Smooth muscle cell (in vitro differentiated cells): ENCODE measurements around the gene GAMT. TPM values are rescaled to one million over a fixed set of nuclear protein-coding genes. Genes with fewer than 3 reads are reported as not detected.

Source experiments
- DNase-seq: peaks from one replicate; lab custom pipeline; 2025; ENCODE audit not compliant: unreplicated experiment; lab: John Stamatoyannopoulos, UW
- H2AFZ ChIP-seq: fragments of 200-600 bp; sonication (generic); 2 replicates; pipeline ENCODE4 v1.6.0; 2016; ENCODE audit warnings: antibody characterized with exemption, low read depth, mild to moderate bottlenecking
- H3F3A ChIP-seq: fragments of 200-600 bp; sonication (generic); 2 replicates; pipeline ENCODE4 v1.6.0; 2017; ENCODE audit warnings: antibody characterized with exemption, low read depth
- H3K27ac ChIP-seq: fragments of 200-600 bp; sonication (generic); 2 replicates; pipeline ENCODE4 v1.5.1; 2016; ENCODE audit warnings: low read depth, mild to moderate bottlenecking
- H3K27me3 ChIP-seq: fragments of 200-600 bp; sonication (generic); 2 replicates; pipeline ENCODE4 v1.6.1; 2016; ENCODE audit warnings: low read depth, mild to moderate bottlenecking
- H3K36me3 ChIP-seq: fragments of 200-600 bp; sonication (generic); 2 replicates; pipeline ENCODE4 v1.5.1; 2016; ENCODE audit warnings: low read depth
- H3K4me1 ChIP-seq: fragments of 200-600 bp; sonication (generic); 2 replicates; pipeline ENCODE4 v1.5.1; 2016; ENCODE audit warnings: low read depth
- H3K4me2 ChIP-seq: fragments of 200-600 bp; sonication (generic); 2 replicates; pipeline ENCODE4 v1.6.0; 2016; ENCODE audit warnings: mild to moderate bottlenecking
- H3K4me3 ChIP-seq: fragments of 200-600 bp; sonication (generic); 2 replicates; pipeline ENCODE4 v1.5.1; 2016; ENCODE audit warnings: mild to moderate bottlenecking
- H3K79me2 ChIP-seq: fragments of 200-600 bp; sonication (generic); 2 replicates; pipeline ENCODE4 v1.6.0; 2016; ENCODE audit warnings: low read depth, mild to moderate bottlenecking
- H3K9ac ChIP-seq: fragments of 200-600 bp; sonication (generic); 2 replicates; pipeline ENCODE4 v1.6.0; 2016; ENCODE audit warnings: low read depth
- H3K9me3 ChIP-seq: fragments of 200-600 bp; sonication (generic); replicated peaks from 2 replicates; pipeline ENCODE4 v1.5.1; 2016; ENCODE audit warnings: low read depth
- H4K20me1 ChIP-seq: fragments of 200-600 bp; sonication (generic); 2 replicates; pipeline ENCODE4 v1.6.0; 2016; ENCODE audit warnings: low read depth
- WGBS: methylation state at CpG from one replicate; pipeline ENCODE4 v1.1.7; 2016; ENCODE audit warnings: low lambda C conversion rate; 5-methylcytosine and 5-hydroxymethylcytosine counted together
- polyA plus RNA-seq: library from polyadenylated mRNA; unstranded; fragments of >200 nt; fragmentation: Nextera tagmentation; extraction: Ambion mirVana; gene quantifications from 2 replicates; pipeline ENCODE4 v1.2.1, GENCODE V29; 2016
- total RNA-seq: library from RNA; depleted of rRNA; stranded (reverse); fragments of >200 nt; gene quantifications from 2 replicates; pipeline ENCODE4 v1.2.3, GENCODE V29; 2014
- TF ChIP-seq, protein P1 (sequence below): fragments of 200-600 bp; sonication (generic); IDR thresholded peaks from 2 replicates; pipeline ENCODE4 v1.5.1; 2017; ENCODE audit warnings: borderline replicate concordance, mild to moderate bottlenecking, antibody characterized with exemption; ENCODE audit not compliant: insufficient read depth, poor library complexity, severe bottlenecking

The GAMT gene
- total and polyA plus RNA-seq, 2 experiments from 2014 or later, result 22.3 to 35.2 TPM

DNA sequence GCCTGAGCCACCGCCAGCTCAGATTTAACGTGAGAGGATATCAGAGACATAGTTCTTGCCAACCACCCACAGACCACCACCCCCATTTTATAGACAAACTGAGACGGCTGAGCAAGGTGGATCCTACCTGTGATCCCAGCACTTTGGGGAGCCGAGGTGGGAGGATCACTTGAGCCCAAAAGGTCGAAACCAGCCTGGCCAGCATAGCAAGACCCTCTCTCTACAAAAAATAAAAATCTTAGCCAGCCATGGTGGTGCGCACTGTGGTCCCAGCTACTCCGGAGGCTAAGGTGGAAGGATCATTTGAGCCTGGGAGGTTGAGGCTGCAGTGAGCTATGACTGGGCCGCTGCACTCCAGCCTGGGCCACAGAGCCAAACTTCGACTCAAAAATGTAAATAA is 48.2 kb downstream of the GAMT start:
- Histone ChIP-seq H2AFZ (no peak overlapping the region), H3K9me3 (no peaks in the 10 kb centered on the region), H3K36me3 (no peaks in the 10 kb centered on the region), H3K79me2 (peaks cover 15% of the 10 kb centered on the region), H3K4me3 (no peak overlapping the region), H3K27me3 (no peaks in the 10 kb centered on the region), H3K27ac (no peak overlapping the region), H3K4me1 (peaks cover 32% of the 10 kb centered on the region), H3F3A (no peaks in the 10 kb centered on the region), H3K9ac (no peak overlapping the region), H3K4me2 (no peak overlapping the region), H4K20me1 (peaks cover 7% of the 10 kb centered on the region)
- WGBS, result 97% methylated on average over 9 of the region's 9 CpGs
- no peak for DNase-seq
- TF ChIP-seq, protein P1, sequence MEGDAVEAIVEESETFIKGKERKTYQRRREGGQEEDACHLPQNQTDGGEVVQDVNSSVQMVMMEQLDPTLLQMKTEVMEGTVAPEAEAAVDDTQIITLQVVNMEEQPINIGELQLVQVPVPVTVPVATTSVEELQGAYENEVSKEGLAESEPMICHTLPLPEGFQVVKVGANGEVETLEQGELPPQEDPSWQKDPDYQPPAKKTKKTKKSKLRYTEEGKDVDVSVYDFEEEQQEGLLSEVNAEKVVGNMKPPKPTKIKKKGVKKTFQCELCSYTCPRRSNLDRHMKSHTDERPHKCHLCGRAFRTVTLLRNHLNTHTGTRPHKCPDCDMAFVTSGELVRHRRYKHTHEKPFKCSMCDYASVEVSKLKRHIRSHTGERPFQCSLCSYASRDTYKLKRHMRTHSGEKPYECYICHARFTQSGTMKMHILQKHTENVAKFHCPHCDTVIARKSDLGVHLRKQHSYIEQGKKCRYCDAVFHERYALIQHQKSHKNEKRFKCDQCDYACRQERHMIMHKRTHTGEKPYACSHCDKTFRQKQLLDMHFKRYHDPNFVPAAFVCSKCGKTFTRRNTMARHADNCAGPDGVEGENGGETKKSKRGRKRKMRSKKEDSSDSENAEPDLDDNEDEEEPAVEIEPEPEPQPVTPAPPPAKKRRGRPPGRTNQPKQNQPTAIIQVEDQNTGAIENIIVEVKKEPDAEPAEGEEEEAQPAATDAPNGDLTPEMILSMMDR, result no peak

DNA sequence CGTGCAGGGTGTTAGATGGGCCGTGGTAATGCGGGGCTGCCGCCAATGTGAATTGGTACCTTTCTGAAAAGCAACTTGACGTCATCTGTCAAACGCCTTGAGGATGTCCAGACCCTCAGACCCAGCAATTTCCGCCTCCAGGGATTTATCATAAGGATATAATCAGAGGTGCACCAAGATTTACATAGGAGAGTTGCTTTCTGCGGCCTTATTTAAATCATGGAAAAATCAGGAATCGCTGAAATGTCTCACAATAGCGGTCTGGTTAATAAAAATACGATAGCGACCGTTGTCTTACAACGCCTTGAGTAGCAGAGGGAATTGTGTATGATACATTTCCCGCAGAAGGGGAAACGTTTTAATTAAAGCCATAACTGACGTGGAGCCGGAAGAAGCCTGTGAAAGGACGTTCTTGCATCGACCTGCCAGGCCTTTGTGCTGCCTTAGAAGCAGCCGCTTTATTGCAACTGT is 49.9 kb downstream of the GAMT start:
- no peaks in the 10 kb centered on the region for H3F3A ChIP-seq
- no peak overlapping the region for H3K4me3 ChIP-seq
- no peak overlapping the region for H3K4me2 ChIP-seq
- no peaks in the 10 kb centered on the region for H3K36me3 ChIP-seq
- H3K4me1 ChIP-seq, result peaks cover 15% of the 10 kb centered on the region
- TF ChIP-seq, protein P1, result no peak
- 92% methylated on average over 21 of the region's 21 CpGs for WGBS
- H3K27ac ChIP-seq, result no peak overlapping the region
- no peak overlapping the region for H2AFZ ChIP-seq
- no peak for DNase-seq
- H3K9ac ChIP-seq, result no peak overlapping the region
- H4K20me1 ChIP-seq, result peaks cover 3% of the 10 kb centered on the region
- no peaks in the 10 kb centered on the region for H3K27me3 ChIP-seq
- H3K9me3 ChIP-seq, result no peaks in the 10 kb centered on the region
- H3K79me2 ChIP-seq, result peaks cover 8% of the 10 kb centered on the region

DNA sequence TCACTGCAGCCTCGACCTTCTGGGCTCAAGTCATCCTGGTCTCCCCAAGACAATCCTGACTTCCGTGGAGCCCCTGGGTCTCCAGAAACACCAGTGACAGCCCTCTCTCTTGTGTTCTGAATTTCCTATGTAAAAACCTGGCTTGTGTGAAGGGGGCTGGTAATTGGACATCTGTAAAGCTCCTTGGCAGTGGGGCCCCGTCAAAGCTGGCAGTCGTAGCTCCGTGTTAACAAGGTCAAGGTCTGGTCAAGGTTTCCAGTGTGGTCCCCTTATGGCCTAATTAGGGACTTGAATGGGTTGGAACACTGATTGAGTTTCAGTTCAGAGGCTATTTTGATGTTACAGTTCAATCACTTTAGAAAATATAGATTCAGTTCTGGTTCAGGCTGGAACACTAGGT is 50.5 kb downstream of the GAMT start:
- H4K20me1 ChIP-seq, result no peaks in the 10 kb centered on the region
- H3K4me1 ChIP-seq, result peaks cover 10% of the 10 kb centered on the region
- no peak overlapping the region for H3K4me3 ChIP-seq
- no peak overlapping the region for H3K9ac ChIP-seq
- H3K27ac ChIP-seq, result no peak overlapping the region
- peaks cover 4% of the 10 kb centered on the region for H3K79me2 ChIP-seq
- no peaks in the 10 kb centered on the region for H3K9me3 ChIP-seq
- H3F3A ChIP-seq, result no peaks in the 10 kb centered on the region
- no peaks in the 10 kb centered on the region for H3K36me3 ChIP-seq
- H3K4me2 ChIP-seq, result no peak overlapping the region
- no peaks in the 10 kb centered on the region for H3K27me3 ChIP-seq
- no peak overlapping the region for H2AFZ ChIP-seq
- no peak for DNase-seq
- TF ChIP-seq, protein P1, result no peak
- 74% methylated on average over 5 of the region's 5 CpGs for WGBS

- H3K36me3 ChIP-seq, result no peaks in the 10 kb centered on the region
- H3F3A ChIP-seq, result no peaks in the 10 kb centered on the region
- no peaks in the 10 kb centered on the region for H3K79me2 ChIP-seq
- H3K9ac ChIP-seq, result no peak overlapping the region
- H3K4me1 ChIP-seq, result peaks cover 5% of the 10 kb centered on the region
- no peak overlapping the region for H3K4me2 ChIP-seq
- no peak overlapping the region for H3K27ac ChIP-seq
- H3K27me3 ChIP-seq, result no peaks in the 10 kb centered on the region
- no peak for DNase-seq
- no peaks in the 10 kb centered on the region for H3K9me3 ChIP-seq
- 95% methylated on average over 18 of the region's 18 CpGs for WGBS
- no peaks in the 10 kb centered on the region for H4K20me1 ChIP-seq
- H3K4me3 ChIP-seq, result no peak overlapping the region
- TF ChIP-seq, protein P1, result no peak
- H2AFZ ChIP-seq, result no peak overlapping the region
Observed at GRCh38 chr19:1349211-1349610, 52.1 kb downstream of the GAMT start.

Other genes with a start within 250 kb of the GAMT start
- gene SBNO2, start 227.3 kb downstream of the GAMT start, total RNA-seq, result 16.4 and 18.1 TPM in 2 replicates
- gene SBNO2, start 227.3 kb downstream of the GAMT start, polyA plus RNA-seq, result 17.6 and 20.9 TPM in 2 replicates
- gene STK11, start 195.8 kb downstream of the GAMT start, total RNA-seq, result 23.6 and 29.3 TPM in 2 replicates
- gene STK11, start 195.8 kb downstream of the GAMT start, polyA plus RNA-seq, result 62.3 and 79.7 TPM in 2 replicates
- gene CBARP, start 163.5 kb downstream of the GAMT start, total RNA-seq, result 1.7 and 2.7 TPM in 2 replicates
- gene CBARP, start 163.5 kb downstream of the GAMT start, polyA plus RNA-seq, result 10.2 and 10.5 TPM in 2 replicates
- 29.1 and 68.8 TPM in 2 replicates for gene ATP5F1D, start 159.8 kb downstream of the GAMT start, total RNA-seq
- 265 and 272 TPM in 2 replicates for gene ATP5F1D, start 159.8 kb downstream of the GAMT start, polyA plus RNA-seq
- 25.0 and 58.5 TPM in 2 replicates for gene MIDN, start 153.0 kb downstream of the GAMT start, total RNA-seq
- 65.3 and 70.6 TPM in 2 replicates for gene MIDN, start 153.0 kb downstream of the GAMT start, polyA plus RNA-seq
- gene CIRBP, start 132.2 kb downstream of the GAMT start, total RNA-seq, result 119 and 122 TPM in 2 replicates
- gene CIRBP, start 132.2 kb downstream of the GAMT start, polyA plus RNA-seq, result 215 and 235 TPM in 2 replicates
- 33.4 and 41.5 TPM in 2 replicates for gene FAM174C, start 126.0 kb downstream of the GAMT start, total RNA-seq
- gene FAM174C, start 126.0 kb downstream of the GAMT start, polyA plus RNA-seq, result 75.6 and 78.1 TPM in 2 replicates
- 6.2 and 7.4 TPM in 2 replicates for gene EFNA2, start 115.7 kb downstream of the GAMT start, total RNA-seq
- gene EFNA2, start 115.7 kb downstream of the GAMT start, polyA plus RNA-seq, result 0.89 and 1.2 TPM in 2 replicates
- gene NDUFS7, start 17.6 kb downstream of the GAMT start, total RNA-seq, result 62.7 and 95.8 TPM in 2 replicates
- gene NDUFS7, start 17.6 kb downstream of the GAMT start, polyA plus RNA-seq, result 226 and 245 TPM in 2 replicates
- gene DAZAP1, start 6.0 kb upstream of the GAMT start, total RNA-seq, result 33.7 and 41.7 TPM in 2 replicates
- gene DAZAP1, start 6.0 kb upstream of the GAMT start, polyA plus RNA-seq, result 35.5 and 37.0 TPM in 2 replicates
- 2,033 and 2,744 TPM in 2 replicates for gene RPS15, start 36.9 kb upstream of the GAMT start, total RNA-seq
- gene RPS15, start 36.9 kb upstream of the GAMT start, polyA plus RNA-seq, result 1,180 and 1,250 TPM in 2 replicates
- 0.09 and 0.18 TPM in 2 replicates for gene APC2, start 48.6 kb upstream of the GAMT start, total RNA-seq
- gene APC2, start 48.6 kb upstream of the GAMT start, polyA plus RNA-seq, result 0.30 and 1.0 TPM in 2 replicates
- 10.0 and 15.2 TPM in 2 replicates for gene C19orf25, start 77.7 kb upstream of the GAMT start, total RNA-seq
- gene C19orf25, start 77.7 kb upstream of the GAMT start, polyA plus RNA-seq, result 27.9 and 42.2 TPM in 2 replicates
- gene PCSK4, start 88.8 kb upstream of the GAMT start, total RNA-seq, result 1.4 and 1.7 TPM in 2 replicates
- 8.7 and 14.4 TPM in 2 replicates for gene PCSK4, start 88.8 kb upstream of the GAMT start, polyA plus RNA-seq
- 5.2 and 7.0 TPM in 2 replicates for gene REEP6, start 89.6 kb upstream of the GAMT start, total RNA-seq
- 15.1 and 18.7 TPM in 2 replicates for gene REEP6, start 89.6 kb upstream of the GAMT start, polyA plus RNA-seq
- 11.1 and 16.4 TPM in 2 replicates for gene ADAMTSL5, start 111.5 kb upstream of the GAMT start, total RNA-seq
- 24.3 and 37.6 TPM in 2 replicates for gene ADAMTSL5, start 111.5 kb upstream of the GAMT start, polyA plus RNA-seq
- not detected in 2 replicates for gene PLK5, start 122.5 kb upstream of the GAMT start, total RNA-seq
- gene PLK5, start 122.5 kb upstream of the GAMT start, polyA plus RNA-seq, result 0.60 TPM in 1 of 2 replicates, not detected in the other
- 28.6 and 41.5 TPM in 2 replicates for gene MEX3D, start 166.8 kb upstream of the GAMT start, total RNA-seq
- 8.4 and 9.3 TPM in 2 replicates for gene MEX3D, start 166.8 kb upstream of the GAMT start, polyA plus RNA-seq
- 40.3 and 50.7 TPM in 2 replicates for gene MBD3, start 191.3 kb upstream of the GAMT start, total RNA-seq
- gene MBD3, start 191.3 kb upstream of the GAMT start, polyA plus RNA-seq, result 47.3 and 52.7 TPM in 2 replicates
- gene UQCR11, start 203.9 kb upstream of the GAMT start, total RNA-seq, result 32.3 and 40.4 TPM in 2 replicates
- gene UQCR11, start 203.9 kb upstream of the GAMT start, polyA plus RNA-seq, result 550 and 592 TPM in 2 replicates